Hepatocyte (in vitro differentiated cells): ENCODE data around the gene MCHR1. TPM values are rescaled to one million over a fixed set of nuclear protein-coding genes. Genes with fewer than 3 reads are reported as not detected.
A peak's percentile ranks its signal among the peaks of the same experiment; 100 is the strongest.

ENCODE experiments used
- DNase-seq: peaks from one replicate; pipeline ENCODE4 v3.0.0-alpha.2; 2016; ENCODE audit warnings: low spot score
- H2AFZ ChIP-seq: fragments of 200-600 bp; sonication (generic); 2 replicates; pipeline ENCODE4 v1.6.0; 2016; ENCODE audit warnings: antibody characterized with exemption, mild to moderate bottlenecking
- H3K27ac ChIP-seq: fragments of 200-600 bp; sonication (generic); 2 replicates; pipeline ENCODE4 v1.5.1; 2016; ENCODE audit warnings: mild to moderate bottlenecking
- H3K27me3 ChIP-seq: fragments of 200-600 bp; sonication (generic); 2 replicates; pipeline ENCODE4 v1.6.1; 2016
- H3K36me3 ChIP-seq: fragments of 200-600 bp; sonication (generic); replicated peaks from 2 replicates; pipeline ENCODE4 v1.5.1; 2016; ENCODE audit warnings: low read depth; ENCODE audit not compliant: insufficient read depth
- H3K4me1 ChIP-seq: fragments of 200-600 bp; sonication (generic); 2 replicates; pipeline ENCODE4 v1.5.1; 2016; ENCODE audit warnings: mild to moderate bottlenecking, moderate library complexity; ENCODE audit not compliant: insufficient read depth
- H3K4me2 ChIP-seq: fragments of 200-600 bp; sonication (generic); 2 replicates; pipeline ENCODE4 v1.6.0; 2016
- H3K4me3 ChIP-seq: fragments of 200-600 bp; sonication (generic); 2 replicates; pipeline ENCODE4 v1.5.1; 2016; ENCODE audit warnings: mild to moderate bottlenecking
- H3K79me2 ChIP-seq: fragments of 200-600 bp; sonication (generic); 2 replicates; pipeline ENCODE4 v1.6.0; 2017; ENCODE audit warnings: mild to moderate bottlenecking
- H3K9me2 ChIP-seq: fragments of 200-600 bp; sonication (generic); replicated peaks from 2 replicates; pipeline ENCODE4 v1.6.0; 2017; ENCODE audit warnings: mild to moderate bottlenecking; ENCODE audit not compliant: insufficient read depth
- H3K9me3 ChIP-seq: fragments of 200-600 bp; sonication (generic); 2 replicates; pipeline ENCODE4 v1.5.1; 2016; ENCODE audit warnings: low read depth, mild to moderate bottlenecking
- H4K20me1 ChIP-seq: fragments of 200-600 bp; sonication (generic); 2 replicates; pipeline ENCODE4 v1.6.0; 2016; ENCODE audit warnings: mild to moderate bottlenecking; ENCODE audit not compliant: insufficient read depth, poor library complexity, severe bottlenecking
- CTCF ChIP-seq: fragments of 200-600 bp; sonication (generic); IDR thresholded peaks from 2 replicates; pipeline ENCODE4 v1.5.1; 2016; ENCODE audit warnings: antibody characterized with exemption, mild to moderate bottlenecking; ENCODE audit not compliant: poor library complexity
- EZH2 ChIP-seq: fragments of 200-600 bp; sonication (generic); IDR thresholded peaks from 2 replicates; pipeline ENCODE4 v1.6.1; 2016; ENCODE audit warnings: antibody characterized with exemption, mild to moderate bottlenecking, borderline replicate concordance
- EZH2phosphoT487 ChIP-seq: fragments of 200-600 bp; sonication (generic); IDR thresholded peaks from one replicate; pipeline ENCODE4 v1.6.1; 2018; ENCODE audit warnings: antibody characterized with exemption, mild to moderate bottlenecking, low read depth, moderate library complexity; ENCODE audit not compliant: unreplicated experiment, severe bottlenecking
- WGBS: methylation state at CpG from one replicate; pipeline ENCODE4 v1.1.6; 2016; ENCODE audit warnings: low lambda C conversion rate; ENCODE audit errors: missing lambda C conversion rate; 5-methylcytosine and 5-hydroxymethylcytosine counted together
- polyA plus RNA-seq: library from polyadenylated mRNA; unstranded; fragments of >200 nt; fragmentation: Nextera tagmentation; extraction: Ambion mirVana; gene quantifications from 2 replicates; pipeline ENCODE4 v1.2.1, GENCODE V29; 2016
- total RNA-seq: library from RNA; depleted of rRNA; stranded (reverse); fragments of >200 nt; gene quantifications from 2 replicates; pipeline ENCODE4 v1.2.3, GENCODE V29; 2014

The MCHR1 gene
- total and polyA plus RNA-seq, 2 experiments from 2014 or later = 0.50 to 1.1 TPM

GRCh38 chr22:40720538-40721256, 41.4 kb downstream of the MCHR1 start:
- Histone ChIP-seq H2AFZ (no peak overlapping the region), H3K79me2 (no peaks in the 10 kb centered on the region), H3K27me3 (no peaks in the 10 kb centered on the region), H3K4me1 (no peaks in the 10 kb centered on the region), H3K27ac (peak overlapping the region; percentile 36), H3K9me3 (no peaks in the 10 kb centered on the region), H3K9me2 (no peaks in the 10 kb centered on the region), H3K36me3 (no peaks in the 10 kb centered on the region), H3K4me2 (no peak overlapping the region), H3K4me3 (no peak overlapping the region), H4K20me1 (no peaks in the 10 kb centered on the region)
- TF ChIP-seq CTCF = no peak
- TF ChIP-seq EZH2phosphoT487 = no peak
- TF ChIP-seq EZH2 = no peak
- WGBS = 45% methylated on average over 11 of the region's 11 CpGs
- no peak for DNase-seq

DNA sequence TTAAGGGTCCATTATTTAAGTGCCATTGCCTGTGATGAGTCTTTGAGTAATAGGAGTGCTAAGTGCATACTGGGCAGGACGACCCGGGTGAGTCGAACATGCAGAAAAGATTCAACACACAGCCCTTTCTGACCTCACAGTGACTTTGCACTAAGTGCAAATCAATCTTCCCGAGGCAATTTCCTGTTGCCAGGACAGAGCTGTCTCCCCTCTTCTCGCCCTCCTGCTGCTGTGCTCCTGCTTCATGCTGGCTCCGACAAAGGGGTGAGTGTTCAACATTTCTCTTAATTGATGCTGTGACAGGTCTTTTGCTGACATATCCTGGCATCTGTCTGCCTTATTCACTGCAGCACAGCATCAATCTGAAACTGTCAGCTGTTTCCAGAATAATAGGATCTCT, 42.0 kb downstream of the MCHR1 start:
- Histone ChIP-seq H3K79me2 (no peaks in the 10 kb centered on the region), H3K36me3 (no peaks in the 10 kb centered on the region), H2AFZ (no peak overlapping the region), H3K27me3 (no peaks in the 10 kb centered on the region), H3K4me1 (no peaks in the 10 kb centered on the region), H4K20me1 (no peaks in the 10 kb centered on the region), H3K27ac (peak overlapping the region; percentile 36), H3K4me2 (no peak overlapping the region), H3K9me3 (no peaks in the 10 kb centered on the region), H3K4me3 (no peak overlapping the region), H3K9me2 (no peaks in the 10 kb centered on the region)
- peak; percentile 37 for DNase-seq
- no peak for TF ChIP-seq EZH2
- no peak for TF ChIP-seq EZH2phosphoT487
- TF ChIP-seq CTCF = no peak
- 17% methylated on average over 6 of the region's 6 CpGs for WGBS

- H3K9me2 ChIP-seq = no peaks in the 10 kb centered on the region
- no peak overlapping the region for H3K4me2 ChIP-seq
- 84% methylated on average over 13 of the region's 13 CpGs for WGBS
- TF ChIP-seq EZH2phosphoT487 (no peak), CTCF (no peak), EZH2 (no peak)
- no peak for DNase-seq
- H3K36me3 ChIP-seq = no peaks in the 10 kb centered on the region
- no peaks in the 10 kb centered on the region for H3K27me3 ChIP-seq
- no peak overlapping the region for H2AFZ ChIP-seq
- H3K9me3 ChIP-seq = no peaks in the 10 kb centered on the region
- no peak overlapping the region for H3K4me3 ChIP-seq
- H3K27ac ChIP-seq = no peak overlapping the region
- peaks cover 3% of the 10 kb centered on the region for H3K4me1 ChIP-seq
- H3K79me2 ChIP-seq = no peaks in the 10 kb centered on the region
- H4K20me1 ChIP-seq = no peaks in the 10 kb centered on the region
Observed at GRCh38 chr22:40723396-40723933, 44.2 kb downstream of the MCHR1 start.
